ENCODE data around the gene LGR6. TPM values are rescaled to one million over a fixed set of nuclear protein-coding genes. Genes with fewer than 3 reads are reported as not detected.

The LGR6 gene
- total and polyA plus RNA-seq, 2 of the 8 experiments (the other 6 are each of a cell fraction or from before 2014, with no cell fraction given) = 0.50 to 1.0 TPM

DNA sequence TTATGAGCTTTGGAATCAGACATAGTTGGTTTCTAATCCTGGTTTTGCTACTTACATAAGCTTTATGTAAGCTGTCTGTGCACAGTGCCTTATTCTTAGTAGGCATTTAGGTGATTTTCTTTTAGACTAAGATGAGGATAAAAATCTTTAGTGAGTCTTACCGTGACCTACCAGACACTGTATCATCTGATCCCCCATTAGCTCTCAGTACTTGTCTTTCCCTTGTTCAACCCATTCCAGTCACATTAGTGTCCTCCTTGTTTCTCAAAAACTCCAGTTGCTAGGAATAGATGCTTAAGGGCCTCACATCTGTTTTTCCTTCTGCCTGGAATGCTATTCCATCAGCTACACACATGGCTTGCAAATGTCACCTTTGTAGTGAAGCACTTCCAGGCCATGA lies 173.7 kb downstream of the LGR6 start (continued):
- TF ChIP-seq FOSL1 (IDR thresholded peaks at IDR 0.05; ENCODE audit: insufficient read depth, low read depth, low read length) (no peak), CHD2 (IDR thresholded peaks at IDR 0.05; ENCODE audit: low read length) (no peak), BACH1 (IDR thresholded peaks at IDR 0.05; ENCODE audit: low read length) (no peak), YY1 (IDR thresholded peaks at IDR 0.05; ENCODE audit: low read depth, low read length) (no peak), ASH2L (IDR thresholded peaks at IDR 0.05; ENCODE audit: low read length) (no peak), SIN3A (conservative IDR thresholded peaks at IDR 0.05 in 1 of 2, IDR thresholded peaks at IDR 0.05 in 1 of 2; ENCODE audit: low read depth in 1 of 2, low read length in 2 of 2) (no peak), CHD1 (IDR thresholded peaks at IDR 0.05; ENCODE audit: low read depth, low read length) (no peak)

Other genes with a start within 250 kb of the LGR6 start
- 0.82 and 1.4 TPM in 2 replicates for gene LMOD1, start 247.3 kb upstream of the LGR6 start, total RNA-seq (2021; fragmentation: NEBNext Ultra II Directional; extraction: Animal tissue kit (Norgen Biotek cat#: 25700))
- 0.77 and 1.3 TPM in 2 replicates for gene LMOD1, start 247.3 kb upstream of the LGR6 start, polyA plus RNA-seq (2011; rRNA removed)
- 54.3 and 57.1 TPM in 2 replicates for gene TIMM17A, start 238.3 kb upstream of the LGR6 start, total RNA-seq (2021; fragmentation: NEBNext Ultra II Directional; extraction: Animal tissue kit (Norgen Biotek cat#: 25700))
- 15.9 and 30.3 TPM in 2 replicates for gene TIMM17A, start 238.3 kb upstream of the LGR6 start, polyA plus RNA-seq (2011; rRNA removed)
- 45.2 and 51.1 TPM in 2 replicates for gene RNPEP, start 211.2 kb upstream of the LGR6 start, total RNA-seq (2021; fragmentation: NEBNext Ultra II Directional; extraction: Animal tissue kit (Norgen Biotek cat#: 25700))
- gene RNPEP, start 211.2 kb upstream of the LGR6 start, polyA plus RNA-seq (2011; rRNA removed) = 34.1 and 47.0 TPM in 2 replicates
- gene ELF3, start 183.2 kb upstream of the LGR6 start, total RNA-seq (2021; fragmentation: NEBNext Ultra II Directional; extraction: Animal tissue kit (Norgen Biotek cat#: 25700)) = 15.6 and 17.3 TPM in 2 replicates
- gene ELF3, start 183.2 kb upstream of the LGR6 start, polyA plus RNA-seq (2011; rRNA removed) = 25.0 and 32.0 TPM in 2 replicates
- gene GPR37L1, start 70.9 kb upstream of the LGR6 start, total RNA-seq (2021; fragmentation: NEBNext Ultra II Directional; extraction: Animal tissue kit (Norgen Biotek cat#: 25700)) = 0.08 and 0.13 TPM in 2 replicates
- 0.23 and 0.25 TPM in 2 replicates for gene GPR37L1, start 70.9 kb upstream of the LGR6 start, polyA plus RNA-seq (2011; rRNA removed)
- gene ARL8A, start 49.1 kb upstream of the LGR6 start, total RNA-seq (2021; fragmentation: NEBNext Ultra II Directional; extraction: Animal tissue kit (Norgen Biotek cat#: 25700)) = 58.7 and 59.0 TPM in 2 replicates
- gene ARL8A, start 49.1 kb upstream of the LGR6 start, polyA plus RNA-seq (2011; rRNA removed) = 40.3 and 41.7 TPM in 2 replicates
- not detected in 2 replicates for gene PTPN7, start 33.2 kb upstream of the LGR6 start, total RNA-seq (2021; fragmentation: NEBNext Ultra II Directional; extraction: Animal tissue kit (Norgen Biotek cat#: 25700))
- 0.20 TPM in 2 replicates for gene PTPN7, start 33.2 kb upstream of the LGR6 start, polyA plus RNA-seq (2011; rRNA removed)
- 66.3 and 68.4 TPM in 2 replicates for gene UBE2T, start 148.1 kb downstream of the LGR6 start, total RNA-seq (2021; fragmentation: NEBNext Ultra II Directional; extraction: Animal tissue kit (Norgen Biotek cat#: 25700))
- gene UBE2T, start 148.1 kb downstream of the LGR6 start, polyA plus RNA-seq (2011; rRNA removed) = 122 and 206 TPM in 2 replicates
- 14.4 and 18.7 TPM in 2 replicates for gene PPP1R12B, start 154.9 kb downstream of the LGR6 start, total RNA-seq (2021; fragmentation: NEBNext Ultra II Directional; extraction: Animal tissue kit (Norgen Biotek cat#: 25700))
- gene PPP1R12B, start 154.9 kb downstream of the LGR6 start, polyA plus RNA-seq (2011; rRNA removed) = 7.9 and 18.6 TPM in 2 replicates